ENCODE results near the gene PARD3.
"Not testable (repeated sequence)": the region's sequence is repeated elsewhere in the genome, so short reads cannot be mapped to it uniquely, and the experiment has no call there.

PARD3 gene

DNA sequence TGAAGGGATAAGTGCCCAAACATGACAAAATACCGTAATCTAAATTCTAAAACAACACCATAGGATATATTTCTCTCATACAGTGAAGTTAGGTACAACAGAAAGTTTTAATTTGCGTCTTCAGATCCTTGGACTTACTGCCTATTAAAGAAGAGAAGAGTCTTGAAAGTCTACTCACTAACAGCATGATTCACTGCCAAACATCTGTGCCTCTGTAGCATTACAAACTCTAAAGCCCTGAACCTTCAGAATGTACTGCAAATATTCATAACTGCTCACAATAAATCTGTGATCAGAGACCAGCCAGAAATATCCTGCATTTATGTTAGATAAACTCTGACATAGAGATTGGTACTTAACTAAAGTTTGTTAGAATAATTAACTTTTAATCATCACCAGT lies 365.3 kb downstream of the PARD3 start:
- no peaks in the 10 kb centered on the region for H3K4me1 Mint-ChIP-seq (ENCODE audit: low read depth in 2 of 2)
- no peak overlapping the region for H3K27ac Mint-ChIP-seq
- H3K9me3 Mint-ChIP-seq = no peaks in the 10 kb centered on the region
- H3K27me3 Mint-ChIP-seq = no peaks in the 10 kb centered on the region
- H3K36me3 Mint-ChIP-seq (ENCODE audit: insufficient read depth) = no peaks in the 10 kb centered on the region
- DNase-seq = no peak
- no peak overlapping the region for H3K4me3 Mint-ChIP-seq
- no peak for ATAC-seq (replicated peaks)

DNA sequence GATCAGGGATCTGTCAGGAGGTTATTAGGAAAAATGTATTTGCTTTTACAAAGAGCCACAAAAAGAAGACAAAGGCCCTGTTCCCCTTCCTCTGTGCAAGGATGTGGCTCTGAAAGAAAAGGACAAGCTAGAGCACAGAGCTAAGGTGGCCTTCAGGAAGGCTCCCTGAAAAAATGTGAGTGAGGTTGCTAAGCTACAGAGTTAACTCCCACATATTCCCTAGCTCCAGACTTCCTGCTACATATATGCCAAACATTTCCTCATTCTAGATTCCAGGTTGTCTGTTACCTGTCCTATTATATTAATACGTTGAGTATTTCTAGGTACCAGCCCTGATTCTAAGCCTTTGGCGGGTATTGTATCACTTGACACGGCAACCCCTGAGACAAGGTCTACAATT lies 369.0 kb downstream of the PARD3 start:
- DNase-seq (no peak), ATAC-seq (replicated peaks) (no peak)
- Mint-ChIP-seq H3K27ac (no peak overlapping the region), H3K4me1 (ENCODE audit: low read depth in 2 of 2) (no peaks in the 10 kb centered on the region), H3K4me3 (no peak overlapping the region), H3K36me3 (ENCODE audit: insufficient read depth) (no peaks in the 10 kb centered on the region), H3K27me3 (no peaks in the 10 kb centered on the region), H3K9me3 (no peaks in the 10 kb centered on the region)

DNA sequence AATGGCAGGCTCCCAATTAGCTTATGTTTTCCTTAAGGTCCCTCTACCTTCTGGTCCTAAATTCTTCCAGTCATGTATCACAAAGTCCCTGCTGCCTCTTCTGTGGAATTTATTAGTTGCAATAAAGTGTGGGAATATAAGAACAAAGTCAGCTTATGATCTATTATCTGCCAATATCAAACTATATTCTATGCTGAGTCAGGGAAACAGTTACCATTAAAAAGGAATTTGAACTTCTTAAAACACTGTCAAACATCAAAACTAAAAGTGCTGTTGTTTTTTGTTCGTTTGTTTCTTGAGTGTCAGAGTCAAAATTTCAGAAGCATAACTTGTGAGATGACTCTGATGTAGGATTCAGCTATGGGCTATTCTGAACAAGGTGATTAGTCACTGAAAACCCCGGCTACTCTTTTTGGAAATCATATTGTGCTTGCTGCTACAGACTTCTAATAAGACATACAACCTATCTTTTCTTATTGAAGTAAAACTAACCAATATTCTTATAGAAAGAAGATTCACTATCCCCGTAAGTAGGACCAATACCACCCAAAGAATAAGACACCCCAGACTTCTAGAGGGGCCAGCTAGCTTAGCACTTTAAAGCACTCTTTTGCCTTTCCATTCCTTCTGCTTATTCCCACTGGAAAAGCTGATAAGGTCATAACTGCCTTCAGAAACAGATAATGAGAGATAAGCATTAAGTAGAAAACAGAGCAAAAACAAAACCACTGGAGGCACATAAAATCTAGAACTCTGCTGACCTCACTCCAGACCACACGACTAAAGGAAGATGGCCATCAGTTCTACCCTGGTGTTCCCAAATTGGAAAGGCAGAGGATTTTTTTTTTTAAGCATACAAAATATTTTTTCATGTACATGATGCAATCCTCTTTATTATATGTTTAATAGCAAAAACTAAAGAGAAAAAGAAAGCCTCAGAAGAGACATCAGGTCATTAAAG lies 370.6 kb downstream of the PARD3 start:
- no peak for DNase-seq
- Mint-ChIP-seq H3K27ac (no peak overlapping the region), H3K9me3 (no peaks in the 10 kb centered on the region), H3K27me3 (no peaks in the 10 kb centered on the region), H3K4me1 (ENCODE audit: low read depth in 2 of 2) (no peaks in the 10 kb centered on the region), H3K36me3 (ENCODE audit: insufficient read depth) (no peaks in the 10 kb centered on the region), H3K4me3 (no peak overlapping the region)
- ATAC-seq (replicated peaks) = no peak

DNA sequence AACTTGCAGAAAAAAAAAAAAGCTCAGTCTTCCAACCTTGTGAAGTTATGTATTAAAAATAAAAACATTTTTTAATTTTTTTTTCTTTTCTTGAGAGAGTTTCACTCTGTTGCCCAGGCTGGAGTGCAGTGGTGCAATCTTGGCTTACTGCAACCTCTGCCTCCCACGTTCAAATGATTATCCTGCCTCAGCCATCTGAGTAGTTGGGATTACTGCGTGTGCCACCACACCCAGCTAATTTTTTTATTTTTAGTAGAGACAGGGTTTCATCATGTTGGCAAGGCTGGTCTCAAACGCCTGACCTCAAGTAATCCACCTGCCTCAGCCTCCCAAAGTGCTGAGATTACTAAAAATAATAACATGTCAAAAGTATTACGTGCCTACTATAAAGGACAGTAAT lies 375.7 kb downstream of the PARD3 start:
- H3K4me1 Mint-ChIP-seq (ENCODE audit: low read depth in 2 of 2); H3K4me3 Mint-ChIP-seq; ATAC-seq (replicated peaks); DNase-seq; H3K36me3 Mint-ChIP-seq (ENCODE audit: insufficient read depth); H3K27me3 Mint-ChIP-seq; H3K9me3 Mint-ChIP-seq; H3K27ac Mint-ChIP-seq: not testable (repeated sequence)

DNA sequence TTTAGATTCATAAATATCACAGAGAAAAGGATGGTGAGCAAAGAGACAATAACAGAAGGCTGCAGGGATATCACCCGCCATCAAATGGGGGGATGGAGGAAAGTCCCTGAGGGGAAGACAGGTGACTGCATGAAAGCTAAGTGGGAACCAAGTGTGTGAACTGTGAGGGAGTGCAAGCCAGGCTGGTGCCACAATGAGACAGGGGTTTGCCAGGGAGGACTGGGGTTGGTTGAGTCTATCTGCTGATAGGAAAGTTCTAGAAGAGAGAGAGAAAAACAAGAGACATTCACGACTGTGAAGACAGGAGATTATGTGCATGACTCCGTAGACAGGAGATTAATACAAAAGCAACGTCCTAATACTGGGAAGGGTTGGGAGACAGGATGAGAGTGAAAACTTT lies 376.4 kb downstream of the PARD3 start:
- ATAC-seq (replicated peaks) (no peak), DNase-seq (no peak)
- Mint-ChIP-seq H3K4me3 (no peak overlapping the region), H3K27ac (no peak overlapping the region), H3K4me1 (ENCODE audit: low read depth in 2 of 2) (no peaks in the 10 kb centered on the region), H3K9me3 (no peaks in the 10 kb centered on the region), H3K36me3 (ENCODE audit: insufficient read depth) (no peaks in the 10 kb centered on the region), H3K27me3 (no peaks in the 10 kb centered on the region)

DNA sequence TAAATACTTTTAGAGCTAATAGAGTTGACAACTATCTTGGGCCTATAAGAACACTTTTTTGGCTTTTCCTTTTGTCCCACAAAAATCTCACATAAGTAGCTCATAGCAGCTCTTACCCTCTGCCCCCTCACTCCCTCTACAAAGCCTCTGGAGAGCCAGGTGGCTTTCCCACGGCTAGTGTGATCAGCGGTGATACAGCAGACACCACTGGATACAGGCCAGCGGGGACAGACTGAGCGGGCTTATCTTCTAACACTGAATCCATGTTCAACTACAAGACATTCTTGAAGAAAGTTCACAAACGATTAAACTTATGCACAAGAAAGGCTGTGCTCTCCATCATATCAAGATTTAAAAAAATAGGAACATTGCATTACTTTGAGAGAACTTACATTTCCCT lies 377.2 kb downstream of the PARD3 start:
- no peaks in the 10 kb centered on the region for H3K36me3 Mint-ChIP-seq (ENCODE audit: insufficient read depth)
- no peaks in the 10 kb centered on the region for H3K27me3 Mint-ChIP-seq
- DNase-seq = no peak
- no peaks in the 10 kb centered on the region for H3K4me1 Mint-ChIP-seq (ENCODE audit: low read depth in 2 of 2)
- no peak overlapping the region for H3K27ac Mint-ChIP-seq
- H3K4me3 Mint-ChIP-seq = no peak overlapping the region
- ATAC-seq (replicated peaks) = no peak
- H3K9me3 Mint-ChIP-seq = no peaks in the 10 kb centered on the region

DNA sequence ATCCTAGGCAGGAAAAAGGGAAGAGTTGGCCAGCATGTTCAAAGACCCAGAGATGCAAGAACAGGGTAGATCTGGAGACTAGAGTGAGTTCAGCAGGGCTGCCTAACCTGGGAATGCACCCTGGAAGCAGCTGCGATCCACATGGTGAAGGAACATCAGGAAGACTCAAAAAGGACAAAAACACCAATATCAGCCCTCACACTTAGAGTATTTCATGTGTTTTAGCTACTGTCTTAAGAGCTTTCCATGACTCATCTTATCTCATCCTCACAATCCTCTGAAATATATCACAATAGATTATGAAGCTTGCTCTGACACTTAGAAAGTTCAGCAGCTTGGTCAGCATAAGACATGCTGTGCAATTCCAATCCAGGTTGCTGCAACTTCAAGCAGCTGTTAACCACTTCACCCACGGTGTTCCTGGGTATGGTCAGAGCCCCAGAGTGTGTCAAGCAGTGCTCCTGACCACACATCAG lies 380.9 kb downstream of the PARD3 start:
- H3K4me3 Mint-ChIP-seq = no peak overlapping the region
- no peaks in the 10 kb centered on the region for H3K4me1 Mint-ChIP-seq (ENCODE audit: low read depth in 2 of 2)
- no peaks in the 10 kb centered on the region for H3K36me3 Mint-ChIP-seq (ENCODE audit: insufficient read depth)
- no peak for DNase-seq
- no peaks in the 10 kb centered on the region for H3K27me3 Mint-ChIP-seq
- ATAC-seq (replicated peaks) = no peak
- H3K9me3 Mint-ChIP-seq = peaks cover 0 to 2% of the 10 kb centered on the region in 2 donors
- H3K27ac Mint-ChIP-seq = no peak overlapping the region

DNA sequence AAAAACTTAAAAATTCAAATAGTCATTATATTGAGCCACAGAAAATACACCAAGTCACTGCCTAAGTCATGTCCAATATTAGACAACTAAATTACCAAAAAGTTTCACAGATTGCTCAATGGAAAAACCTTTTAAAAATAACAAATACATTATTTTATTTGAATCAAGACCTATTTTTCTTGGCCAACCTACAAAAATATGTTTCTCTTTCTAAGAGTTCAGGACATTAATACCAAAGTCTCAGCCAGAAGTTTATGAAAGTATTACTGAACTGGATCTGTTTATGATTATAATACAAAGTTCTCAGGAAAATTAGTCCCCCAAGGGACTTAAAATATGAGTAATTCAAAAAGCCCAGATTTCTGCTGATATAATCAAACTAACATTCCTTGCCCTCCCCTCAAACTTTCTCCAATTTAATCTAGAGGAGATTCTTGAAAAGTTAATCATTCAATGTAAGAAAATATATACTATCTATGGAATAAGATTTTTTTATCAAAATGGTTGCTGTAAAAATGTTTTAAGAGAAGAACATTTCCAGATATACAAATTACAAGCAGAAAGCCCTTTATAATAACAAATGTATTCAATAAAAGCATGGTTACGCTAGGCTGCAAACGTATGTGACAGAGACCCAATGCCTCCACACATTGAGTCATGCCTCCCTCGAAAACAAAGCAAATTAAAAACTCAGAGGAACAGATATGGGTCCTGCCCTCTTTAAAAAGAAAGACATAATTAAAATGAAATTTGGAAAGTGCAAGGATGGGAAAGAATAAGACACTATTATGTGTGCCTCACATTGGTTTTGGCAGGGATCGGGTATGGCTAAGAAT lies 381.6 kb downstream of the PARD3 start:
- no peaks in the 10 kb centered on the region for H3K4me1 Mint-ChIP-seq (ENCODE audit: low read depth in 2 of 2)
- H3K27ac Mint-ChIP-seq = no peak overlapping the region
- no peaks in the 10 kb centered on the region for H3K36me3 Mint-ChIP-seq (ENCODE audit: insufficient read depth)
- H3K4me3 Mint-ChIP-seq = no peak overlapping the region
- peaks cover 0 to 2% of the 10 kb centered on the region in 2 donors for H3K9me3 Mint-ChIP-seq
- DNase-seq (no peak), ATAC-seq (replicated peaks) (no peak)
- no peaks in the 10 kb centered on the region for H3K27me3 Mint-ChIP-seq

DNA sequence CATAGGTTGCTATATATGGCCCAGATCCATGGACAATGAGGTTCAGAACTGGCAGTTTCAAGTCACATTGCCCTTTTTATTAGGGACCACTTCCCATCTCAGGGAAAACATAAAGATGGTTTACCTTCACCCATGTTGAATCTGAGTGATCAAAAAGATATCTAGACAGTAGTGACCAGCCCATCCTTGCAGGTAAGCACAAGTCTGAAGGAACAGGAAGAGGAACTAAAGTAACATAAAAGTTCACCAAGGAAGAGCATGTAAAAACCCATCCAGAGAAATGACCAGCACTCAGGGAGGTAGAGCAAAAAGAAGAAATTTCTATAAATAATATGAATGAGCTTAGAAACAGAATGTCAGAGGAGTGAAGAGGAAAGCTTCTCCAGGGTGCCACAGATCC lies 382.5 kb downstream of the PARD3 start:
- Mint-ChIP-seq H3K36me3 (ENCODE audit: insufficient read depth) (no peaks in the 10 kb centered on the region), H3K4me3 (no peak overlapping the region), H3K4me1 (ENCODE audit: low read depth in 2 of 2) (no peaks in the 10 kb centered on the region), H3K27me3 (no peaks in the 10 kb centered on the region), H3K9me3 (peaks cover 0 to 2% of the 10 kb centered on the region in 2 donors), H3K27ac (no peak overlapping the region)
- ATAC-seq (replicated peaks) = no peak
- no peak for DNase-seq

DNA sequence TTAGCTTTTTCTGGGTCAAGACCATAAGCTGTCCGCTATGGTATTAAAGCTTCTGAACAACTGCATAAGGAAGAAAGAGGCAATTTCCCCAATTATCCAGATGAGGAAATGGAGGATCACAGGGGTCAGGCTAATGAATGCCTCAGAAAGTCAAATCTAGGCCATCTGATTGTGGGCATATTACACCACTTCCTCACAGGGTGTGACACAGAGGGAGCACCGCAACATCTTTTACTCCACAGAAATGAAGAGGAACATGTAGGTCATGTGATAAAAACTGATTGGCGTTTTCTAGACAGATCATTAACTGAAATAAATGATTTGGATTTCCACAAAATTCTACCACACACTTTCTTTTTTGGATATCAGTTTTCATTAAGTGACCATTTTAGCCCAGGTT lies 384.4 kb downstream of the PARD3 start:
- DNase-seq (no peak), ATAC-seq (replicated peaks) (no peak)
- Mint-ChIP-seq H3K9me3 (peaks cover 0 to 2% of the 10 kb centered on the region in 2 donors), H3K4me1 (ENCODE audit: low read depth in 2 of 2) (no peaks in the 10 kb centered on the region), H3K27me3 (no peaks in the 10 kb centered on the region), H3K27ac (no peak overlapping the region), H3K4me3 (no peak overlapping the region), H3K36me3 (ENCODE audit: insufficient read depth) (no peaks in the 10 kb centered on the region)

DNA sequence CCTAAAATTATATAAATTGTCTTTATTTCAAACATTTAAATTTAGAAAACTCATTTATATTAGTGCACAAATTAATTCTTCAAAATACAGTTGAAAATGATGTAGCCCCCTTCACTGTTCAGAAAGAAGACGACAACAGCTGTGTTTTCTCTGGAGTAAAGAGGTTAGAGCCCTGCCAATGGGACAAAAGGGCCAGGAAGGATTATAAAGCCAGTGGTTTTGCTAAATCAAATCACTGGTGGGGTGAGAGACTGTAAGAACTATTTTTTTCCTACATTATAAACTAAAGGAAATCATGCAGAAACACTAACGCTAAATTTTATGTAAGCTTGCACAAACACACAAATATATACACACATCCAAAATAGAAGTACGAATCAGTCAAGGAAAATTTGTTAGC lies 386.6 kb downstream of the PARD3 start:
- H3K27me3 Mint-ChIP-seq = no peaks in the 10 kb centered on the region
- ATAC-seq (replicated peaks) = no peak
- H3K4me3 Mint-ChIP-seq = no peak overlapping the region
- no peaks in the 10 kb centered on the region for H3K4me1 Mint-ChIP-seq (ENCODE audit: low read depth in 2 of 2)
- H3K27ac Mint-ChIP-seq = no peak overlapping the region
- no peaks in the 10 kb centered on the region for H3K36me3 Mint-ChIP-seq (ENCODE audit: insufficient read depth)
- peaks cover 0 to 2% of the 10 kb centered on the region in 2 donors for H3K9me3 Mint-ChIP-seq
- no peak for DNase-seq

DNA sequence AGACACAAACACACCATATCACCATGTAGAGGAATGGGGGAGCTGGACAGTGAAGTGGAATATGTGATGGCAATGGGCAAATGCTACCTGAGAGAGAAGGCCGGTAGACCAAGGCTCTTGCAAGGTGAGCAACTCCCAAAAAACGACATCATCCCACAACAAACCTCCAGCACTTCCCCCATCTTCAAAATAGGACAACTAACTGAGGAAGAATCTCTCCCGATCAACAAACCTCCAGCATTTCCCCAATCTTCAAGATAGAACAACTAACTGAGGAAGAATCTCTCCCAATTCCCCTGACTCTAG lies 387.2 kb downstream of the PARD3 start:
- ATAC-seq (replicated peaks) = no peak
- peaks cover 0 to 2% of the 10 kb centered on the region in 2 donors for H3K9me3 Mint-ChIP-seq
- DNase-seq = no peak
- H3K36me3 Mint-ChIP-seq (ENCODE audit: insufficient read depth) = no peaks in the 10 kb centered on the region
- H3K4me1 Mint-ChIP-seq (ENCODE audit: low read depth in 2 of 2) = no peaks in the 10 kb centered on the region
- H3K27me3 Mint-ChIP-seq = no peaks in the 10 kb centered on the region
- no peak overlapping the region for H3K27ac Mint-ChIP-seq
- no peak overlapping the region for H3K4me3 Mint-ChIP-seq

DNA sequence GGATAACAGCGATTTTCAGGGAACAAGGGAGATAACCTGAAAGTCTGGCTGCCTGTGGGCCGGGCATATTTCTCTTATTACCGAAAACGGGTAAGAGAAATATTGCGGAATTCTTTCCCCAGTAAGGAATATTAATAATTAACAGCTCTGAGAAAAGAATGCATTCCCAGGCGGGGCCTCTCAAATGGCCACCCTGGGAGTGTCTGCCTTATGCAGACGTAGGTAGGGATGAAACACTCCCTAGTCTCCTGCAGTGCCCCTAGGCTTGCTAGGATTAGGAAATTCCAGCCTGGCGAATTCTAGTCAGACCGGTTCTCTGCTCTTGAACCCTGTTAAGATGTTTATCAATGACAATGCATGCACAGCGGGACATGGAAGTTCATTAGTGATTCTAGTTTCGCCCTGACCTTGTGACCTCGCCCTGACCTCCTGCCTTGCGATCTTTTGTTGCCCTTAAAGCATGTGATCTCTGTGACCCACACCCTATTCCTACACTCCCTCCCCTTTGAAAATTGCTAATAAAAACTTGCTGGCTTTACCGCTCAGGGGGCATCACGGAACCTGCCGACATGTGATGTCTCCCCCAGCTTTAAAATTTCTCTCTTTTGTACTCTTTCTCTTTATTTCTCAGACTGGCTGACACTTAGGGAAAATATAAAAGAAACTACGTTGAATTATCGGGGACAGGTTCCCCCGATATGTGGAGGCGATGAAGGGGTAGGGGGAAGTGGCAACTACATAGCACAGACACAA lies 387.8 kb downstream of the PARD3 start:
- not testable (repeated sequence) for H3K27me3 Mint-ChIP-seq, H3K27ac Mint-ChIP-seq

More for the DNA sequence above, 387.8 kb downstream of the PARD3 start:
- not testable (repeated sequence) for H3K4me1 Mint-ChIP-seq (ENCODE audit: low read depth in 2 of 2); DNase-seq; H3K4me3 Mint-ChIP-seq; ATAC-seq (replicated peaks); H3K36me3 Mint-ChIP-seq (ENCODE audit: insufficient read depth); H3K9me3 Mint-ChIP-seq

Data from effector memory CD8-positive, alpha-beta T cell (primary cell).